Nephron (organoid): ENCODE results near the gene SYMPK.

ENCODE experiments used
- H3K27ac Mint-ChIP-seq, 3 experiments: 2 replicates each; pipeline ENCODE4 v1.8.0; 2020; ENCODE audit warnings: mixed read lengths in 3 of 3, mild to moderate bottlenecking in 2 of 3, moderate library complexity in 1 of 3
- H3K27me3 Mint-ChIP-seq: 2 replicates; pipeline ENCODE4 v1.8.0; 2021; ENCODE audit warnings: low read depth, mild to moderate bottlenecking, moderate library complexity, mixed read lengths
- H3K36me3 Mint-ChIP-seq: 2 replicates; pipeline ENCODE4 v1.8.0; 2020; ENCODE audit warnings: low read depth, mixed read lengths
- H3K4me1 Mint-ChIP-seq: 2 replicates; pipeline ENCODE4 v1.8.0; 2020; ENCODE audit warnings: mixed read lengths
- H3K4me3 Mint-ChIP-seq, 3 experiments: 2 replicates each; pipeline ENCODE4 v1.8.0; 2020; ENCODE audit warnings: mild to moderate bottlenecking in 3 of 3, mixed read lengths in 3 of 3, moderate library complexity in 2 of 3
- H3K9me3 Mint-ChIP-seq: 2 replicates; pipeline ENCODE4 v1.8.0; 2020; ENCODE audit warnings: mixed read lengths
- CTCF ChIP-seq, 3 experiments: fragments of 200-600 bp; sonication (generic); IDR thresholded peaks; one replicate each; pipeline ENCODE4 v1.5.0; 2021; ENCODE audit warnings: antibody characterized with exemption in 3 of 3; ENCODE audit not compliant: unreplicated experiment in 3 of 3

The SYMPK gene

DNA sequence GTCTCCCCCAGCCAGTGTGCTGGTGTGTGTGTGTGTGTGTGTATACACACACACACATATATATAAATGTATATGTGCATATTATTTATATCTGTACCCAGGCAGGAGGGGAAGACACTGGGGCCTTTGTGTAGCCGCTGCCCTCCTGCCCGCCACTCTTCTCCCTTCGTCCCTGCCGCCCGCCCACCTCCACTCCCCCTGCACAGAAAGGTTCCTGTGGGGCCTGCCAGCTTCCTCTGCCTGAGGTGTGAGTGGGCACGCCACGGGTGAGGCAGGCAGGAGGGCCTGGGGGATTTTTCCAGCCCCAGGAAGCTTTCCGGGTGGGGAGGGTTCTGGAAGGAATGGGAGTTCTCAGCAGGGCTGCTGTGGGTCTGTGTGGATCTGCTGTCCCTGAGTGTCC lies 16.1 kb upstream of the SYMPK start:
- Mint-ChIP-seq H3K36me3 (peaks cover 4% of the 10 kb centered on the region), H3K27me3 (peaks cover 14% of the 10 kb centered on the region), H3K4me3 (peak overlapping the region in 2 of 3 experiments; percentile 10 to 31), H3K27ac (peak overlapping the region; percentile 27 to 78 (median 74)), H3K4me1 (peaks cover 40% of the 10 kb centered on the region), H3K9me3 (no peaks in the 10 kb centered on the region)
- TF ChIP-seq CTCF (IDR thresholded peaks at IDR 0.05; ENCODE audit: unreplicated experiment in 3 of 3), result no peak

GRCh38 chr19:45878043-45878794 lies 15.3 kb upstream of the SYMPK start:
- Mint-ChIP-seq H3K36me3 (peaks cover under 1% of the 10 kb centered on the region), H3K4me1 (peaks cover 39% of the 10 kb centered on the region)
- TF ChIP-seq CTCF (IDR thresholded peaks at IDR 0.05; ENCODE audit: unreplicated experiment in 3 of 3), result no peak

GRCh38 chr19:45876411-45877197 lies 13.7 kb upstream of the SYMPK start:
- H3K9me3 Mint-ChIP-seq, result no peaks in the 10 kb centered on the region
- H3K4me1 Mint-ChIP-seq, result peaks cover 30% of the 10 kb centered on the region
- H3K27me3 Mint-ChIP-seq, result peaks cover 17% of the 10 kb centered on the region
- peak overlapping the region; percentile 35 to 55 (median 51) for H3K4me3 Mint-ChIP-seq
- no peaks in the 10 kb centered on the region for H3K36me3 Mint-ChIP-seq
- peak overlapping the region; percentile 73 to 90 (median 77) for H3K27ac Mint-ChIP-seq
- TF ChIP-seq CTCF (IDR thresholded peaks at IDR 0.05; ENCODE audit: unreplicated experiment in 3 of 3), result no peak

More at GRCh38 chr19:45878043-45878794, 15.3 kb upstream of the SYMPK start:
- peak overlapping the region; percentile 10 to 50 (median 13) for H3K4me3 Mint-ChIP-seq
- peaks cover 17% of the 10 kb centered on the region for H3K27me3 Mint-ChIP-seq
- no peaks in the 10 kb centered on the region for H3K9me3 Mint-ChIP-seq
- peak overlapping the region; percentile 29 to 90 (median 82) for H3K27ac Mint-ChIP-seq

- no peak for TF ChIP-seq CTCF (IDR thresholded peaks at IDR 0.05; ENCODE audit: unreplicated experiment in 3 of 3)
- peak overlapping the region; percentile 35 to 55 (median 51) for H3K4me3 Mint-ChIP-seq
- H3K4me1 Mint-ChIP-seq, result peaks cover 24% of the 10 kb centered on the region
- H3K27me3 Mint-ChIP-seq, result peaks cover 15% of the 10 kb centered on the region
- H3K36me3 Mint-ChIP-seq, result no peaks in the 10 kb centered on the region
- no peaks in the 10 kb centered on the region for H3K9me3 Mint-ChIP-seq
- H3K27ac Mint-ChIP-seq, result peak overlapping the region; percentile 73 to 90 (median 77)
Measured at GRCh38 chr19:45876161-45876410, 13.1 kb upstream of the SYMPK start.

- Mint-ChIP-seq H3K27me3 (peaks cover 13% of the 10 kb centered on the region), H3K9me3 (no peaks in the 10 kb centered on the region), H3K4me3 (peak overlapping the region in 2 of 3 experiments; percentile 23 to 45), H3K27ac (peak overlapping the region; percentile 50 to 62 (median 61)), H3K36me3 (no peaks in the 10 kb centered on the region), H3K4me1 (peaks cover 23% of the 10 kb centered on the region)
- no peak for TF ChIP-seq CTCF (IDR thresholded peaks at IDR 0.05; ENCODE audit: unreplicated experiment in 3 of 3)
Measured at GRCh38 chr19:45874620-45874966, 11.6 kb upstream of the SYMPK start.
